B cell (primary cell): ENCODE data around the gene PGP. TPM values are rescaled to one million over a fixed set of nuclear protein-coding genes. Genes with fewer than 3 reads are reported as not detected.

Experiments
- ATAC-seq: fragments of 200-7000 bp; cut with Tn5 transposase; one replicate; pipeline ENCODE4 v1.10.0; 2021; ENCODE audit warnings: low read depth, mild to moderate bottlenecking, moderate number of reproducible peaks, moderate library complexity
- CTCF ChIA-PET: fragments of 350-600 bp; sonication (Branson Sonifier 250); formaldehyde crosslinking; loops from one replicate; lab custom pipeline; 2021; ENCODE audit warnings: antibody characterized with exemption, inconsistent platforms; lab: Charles Lee
- POLR2A ChIA-PET: fragments of 350-600 bp; sonication (Branson Sonifier 250); formaldehyde crosslinking; loops from one replicate; lab custom pipeline; 2021; ENCODE audit warnings: antibody characterized with exemption; lab: Charles Lee
- DNase-seq: peaks from one replicate; pipeline ENCODE4 v3.0.0; 2013
- H2AFZ ChIP-seq: 2 replicates; pipeline ENCODE4 v1.6.1; 2012; ENCODE audit warnings: mild to moderate bottlenecking, low read depth, low read length; ENCODE audit not compliant: insufficient read depth, poor library complexity, severe bottlenecking
- H3K27ac ChIP-seq, 2 donors: 1 replicate in 1 of 2; 2 replicates in 1 of 2; pipeline ENCODE4 v1.5.1; 2012 to 2013; ENCODE audit warnings: low read length in 2 of 2, mild to moderate bottlenecking in 2 of 2, moderate library complexity in 1 of 2
- H3K27me3 ChIP-seq, 4 experiments: fragments of 200-600 bp in 1 of 4; sonication (generic) in 1 of 4; replicated peaks in 1 of 4; 1 replicate in 2 of 4; 2 replicates in 2 of 4; pipeline versions ENCODE4 v1.6.1 to v1.7.0; 2013 to 2016; ENCODE audit warnings: low read length in 3 of 4, mild to moderate bottlenecking in 2 of 4, mixed read lengths in 1 of 4, moderate library complexity in 1 of 4; ENCODE audit not compliant: insufficient read depth in 4 of 4, control insufficient read depth in 3 of 4; ENCODE audit errors: control extremely low read depth in 1 of 4
- H3K36me3 ChIP-seq, 2 experiments: replicated peaks in 1 of 2; 1 replicate in 1 of 2; 2 replicates in 1 of 2; pipeline versions ENCODE4 v1.6.1 to v1.7.1; 2013; ENCODE audit warnings: low read length in 1 of 2; ENCODE audit not compliant: insufficient read depth in 2 of 2, control insufficient read depth in 1 of 2; ENCODE audit errors: control extremely low read depth in 1 of 2, extremely low read depth in 1 of 2
- H3K4me1 ChIP-seq, 2 donors: fragments of 200-600 bp in 1 of 2; sonication (generic) in 1 of 2; 1 replicate in 1 of 2; 2 replicates in 1 of 2; pipeline versions ENCODE4 v1.5.1 to v1.6.1; 2013 to 2017; ENCODE audit warnings: low read length in 2 of 2; ENCODE audit not compliant: control insufficient read depth in 2 of 2, insufficient read depth in 2 of 2
- H3K4me2 ChIP-seq: replicated peaks from 2 replicates; pipeline ENCODE3; 2012; ENCODE audit warnings: mild to moderate bottlenecking, low read depth, low read length; ENCODE audit not compliant: poor library complexity, severe bottlenecking
- H3K4me3 ChIP-seq, 5 experiments: fragments of 200-600 bp in 1 of 5; sonication (generic) in 1 of 5; 1 replicate in 3 of 5; 2 replicates in 2 of 5; pipeline versions ENCODE4 v1.5.1 to v1.7.0; 2011 to 2016; ENCODE audit warnings: low read length in 4 of 5, mild to moderate bottlenecking in 4 of 5, low read depth in 2 of 5, control low read depth in 1 of 5, moderate library complexity in 1 of 5; ENCODE audit not compliant: insufficient read depth in 1 of 5; ENCODE audit errors: control extremely low read depth in 1 of 5, extremely low read depth in 1 of 5
- H3K79me2 ChIP-seq: fragments of 200-600 bp; sonication (generic); one replicate; pipeline ENCODE4 v1.6.0; 2016; ENCODE audit warnings: low read length; ENCODE audit not compliant: control insufficient read depth, insufficient read depth
- H3K9ac ChIP-seq: fragments of 200-600 bp; sonication (generic); 2 replicates; pipeline ENCODE4 v1.6.1; 2017; ENCODE audit warnings: mild to moderate bottlenecking, low read length, moderate library complexity
- H3K9me3 ChIP-seq, 3 donors: one replicate each; pipeline versions ENCODE4 v1.6.1 to v1.7.1; 2013; ENCODE audit warnings: low read length in 2 of 3; ENCODE audit not compliant: control insufficient read depth in 2 of 3, insufficient read depth in 1 of 3; ENCODE audit errors: control extremely low read depth in 1 of 3
- H4K20me1 ChIP-seq: 2 replicates; pipeline ENCODE4 v1.6.0; 2012; ENCODE audit warnings: mild to moderate bottlenecking, low read length; ENCODE audit not compliant: insufficient read depth, control insufficient read depth, poor library complexity, severe bottlenecking
- H3K27ac Mint-ChIP-seq: one replicate; pipeline ENCODE4 v1.8.0; 2021; ENCODE audit warnings: mixed read lengths
- H3K27me3 Mint-ChIP-seq: one replicate; pipeline ENCODE4 v1.8.0; 2021; ENCODE audit warnings: mixed read lengths
- H3K4me1 Mint-ChIP-seq: one replicate; pipeline ENCODE4 v1.8.0; 2021; ENCODE audit warnings: mixed read lengths
- H3K4me3 Mint-ChIP-seq: one replicate; pipeline ENCODE4 v1.8.0; 2021; ENCODE audit warnings: mixed read lengths
- H3K9me3 Mint-ChIP-seq: one replicate; pipeline ENCODE4 v1.8.0; 2022; ENCODE audit warnings: mixed read lengths; ENCODE audit not compliant: insufficient read depth
- CTCF ChIP-seq: fragments of 200-600 bp; IDR thresholded peaks from one replicate; pipeline ENCODE4 v1.8.0; 2022; ENCODE audit warnings: antibody characterized with exemption, mild to moderate bottlenecking
- EZH2 ChIP-seq: IDR thresholded peaks from 2 replicates; pipeline ENCODE4 v1.6.1; 2012; ENCODE audit warnings: borderline replicate concordance, low read depth, mild to moderate bottlenecking, moderate library complexity, low read length; ENCODE audit not compliant: insufficient read depth, poor library complexity, severe bottlenecking
- WGBS: methylation state at CpG from one replicate; pipeline ENCODE4 v1.1.5; 2013; ENCODE audit warnings: missing lambda C conversion rate; ENCODE audit not compliant: insufficient coverage; 5-methylcytosine and 5-hydroxymethylcytosine counted together
- intact Hi-C: fragments of 100-400 bp; cut with micrococcal nuclease; formaldehyde crosslinking; loops from one replicate; pipeline ENCODE4 v1.10.0; 2022
- polyA plus RNA-seq: library from polyadenylated mRNA; depleted of rRNA; stranded (reverse); fragments of >200 nt; gene quantifications from 2 replicates; pipeline ENCODE4 v1.2.3, GENCODE V29; 2012
- total RNA-seq, 2 donors: library from RNA; stranded (reverse); fragments of 120-200 nt in 1 of 2; gene quantifications; 1 replicate in 1 of 2; 2 replicates in 1 of 2; pipeline versions ENCODE4 v1.2.3 to v1.2.4, GENCODE V29; 2013 to 2022

Gene PGP
- total and polyA plus RNA-seq, 2 donors (not counting 1 experiment from before 2014, with no cell fraction given): 15.4 to 16.5 TPM

- H3K79me2 ChIP-seq: peaks cover 21% of the 10 kb centered on the region
- H3K4me2 ChIP-seq: no peak overlapping the region
- no peak overlapping the region for H3K4me3 ChIP-seq
- H4K20me1 ChIP-seq: peaks cover 14% of the 10 kb centered on the region
- no peaks in the 10 kb centered on the region for H3K27me3 Mint-ChIP-seq
- no peaks in the 10 kb centered on the region for H3K9me3 Mint-ChIP-seq
- no peak overlapping the region for H3K27ac ChIP-seq
- H2AFZ ChIP-seq: no peak overlapping the region
- H3K4me3 Mint-ChIP-seq: no peak overlapping the region
- DNase-seq (no peak), ATAC-seq (no peak)
- H3K9me3 ChIP-seq: no peaks in the 10 kb centered on the region
- no peak overlapping the region for H3K27ac Mint-ChIP-seq
- H3K27me3 ChIP-seq: no peaks in the 10 kb centered on the region
- H3K4me1 ChIP-seq: peaks cover under 1 to 5% of the 10 kb centered on the region in 2 donors
- CTCF ChIA-PET: no interaction called here
- 96% methylated on average over 30 of the region's 30 CpGs for WGBS
- H3K36me3 ChIP-seq: peaks cover 0 to 46% of the 10 kb centered on the region in 2 experiments
- POLR2A ChIA-PET: interaction anchor here (0.6 kb wide), 1 partner anchor 250 kb away, joined by 3 read pairs; no protein-coding TSS in a partner anchor
- TF ChIP-seq EZH2: no peak
- TF ChIP-seq CTCF: no peak
- peaks cover 1% of the 10 kb centered on the region for H3K4me1 Mint-ChIP-seq
- H3K9ac ChIP-seq: no peak overlapping the region
- intact Hi-C loops: no loop called here
Measured at GRCh38 chr16:2244926-2245795, 30.5 kb upstream of the PGP start.

GRCh38 chr16:2244301-2244700 is 29.7 kb upstream of the PGP start:
- H4K20me1 ChIP-seq: peaks cover 14% of the 10 kb centered on the region
- no peak overlapping the region for H3K4me3 Mint-ChIP-seq
- no peaks in the 10 kb centered on the region for H3K9me3 ChIP-seq
- no peak overlapping the region for H3K27ac ChIP-seq
- no peak overlapping the region for H3K4me2 ChIP-seq
- H2AFZ ChIP-seq: no peak overlapping the region
- POLR2A ChIA-PET: interaction anchor here (0.6 kb wide), 1 partner anchor 251 kb away, joined by 3 read pairs; no protein-coding TSS in a partner anchor
- CTCF ChIA-PET: no interaction called here
- H3K79me2 ChIP-seq: peaks cover 15% of the 10 kb centered on the region
- H3K27me3 ChIP-seq: no peaks in the 10 kb centered on the region
- no peaks in the 10 kb centered on the region for H3K9me3 Mint-ChIP-seq
- ATAC-seq: no peak
- H3K9ac ChIP-seq: no peak overlapping the region
- TF ChIP-seq CTCF (no peak), EZH2 (no peak)
- H3K4me3 ChIP-seq: no peak overlapping the region
- no peak overlapping the region for H3K27ac Mint-ChIP-seq
- H3K36me3 ChIP-seq: peaks cover 0 to 46% of the 10 kb centered on the region in 2 experiments
- H3K4me1 ChIP-seq: no peaks in the 10 kb centered on the region
- DNase-seq: no peak
- H3K27me3 Mint-ChIP-seq: no peaks in the 10 kb centered on the region
- WGBS: 88% methylated on average over 17 of the region's 17 CpGs
- H3K4me1 Mint-ChIP-seq: peaks cover 1% of the 10 kb centered on the region
- intact Hi-C loops: no loop called here
